ENCODE measurements around the gene LUZP2. TPM values are rescaled to one million over a fixed set of nuclear protein-coding genes. Genes with fewer than 3 reads are reported as not detected.
"Not testable (repeated sequence)": the region's sequence is repeated elsewhere in the genome, so short reads cannot be mapped to it uniquely, and the experiment has no call there.

LUZP2 gene
- polyA plus RNA-seq, 1 of the 3 experiments (the other 2 are of a cell fraction): 0.03 TPM

DNA sequence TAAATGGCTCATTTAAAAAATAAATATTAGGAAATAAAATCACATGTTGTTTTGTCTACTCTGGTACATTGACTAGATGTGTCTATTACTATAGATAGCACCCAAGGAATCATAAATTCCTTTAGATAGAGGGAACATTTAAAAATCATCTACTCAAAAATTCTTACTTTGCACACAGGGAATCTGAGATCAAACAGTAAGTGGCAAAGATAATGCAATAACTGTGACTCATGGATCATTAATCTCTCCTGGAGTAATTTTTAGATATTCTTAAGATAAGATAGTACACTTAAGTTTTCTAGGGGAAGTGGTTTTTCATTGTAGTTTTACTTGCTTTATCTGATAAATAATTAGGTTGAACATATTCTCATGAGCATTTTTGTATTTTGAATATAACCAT, 468.9 kb downstream of the LUZP2 start:
- TF ChIP-seq, protein P1, sequence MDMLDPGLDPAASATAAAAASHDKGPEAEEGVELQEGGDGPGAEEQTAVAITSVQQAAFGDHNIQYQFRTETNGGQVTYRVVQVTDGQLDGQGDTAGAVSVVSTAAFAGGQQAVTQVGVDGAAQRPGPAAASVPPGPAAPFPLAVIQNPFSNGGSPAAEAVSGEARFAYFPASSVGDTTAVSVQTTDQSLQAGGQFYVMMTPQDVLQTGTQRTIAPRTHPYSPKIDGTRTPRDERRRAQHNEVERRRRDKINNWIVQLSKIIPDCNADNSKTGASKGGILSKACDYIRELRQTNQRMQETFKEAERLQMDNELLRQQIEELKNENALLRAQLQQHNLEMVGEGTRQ (IDR thresholded peaks at IDR 0.05; ENCODE audit: borderline replicate concordance, low read depth, low read length): no peak
- no peak overlapping the region for H3K4me2 ChIP-seq
- H3K27ac ChIP-seq (ENCODE audit: low read depth in 2 of 2, low read length in 1 of 2): no peak overlapping the region
- no peaks in the 10 kb centered on the region for H3F3A ChIP-seq (replicated peaks; ENCODE audit: insufficient read depth)
- no peaks in the 10 kb centered on the region for H4K20me1 ChIP-seq (ENCODE audit: insufficient read depth)
- ChIA-PET POLR2A (no interaction called here), CTCF (no interaction called here)
- H2AFZ ChIP-seq (ENCODE audit: low read depth): no peak overlapping the region
- H3K36me3 ChIP-seq (replicated peaks in 1 of 2; ENCODE audit: control insufficient read depth in 1 of 2, insufficient read depth in 2 of 2, low read length in 1 of 2): no peaks in the 10 kb centered on the region
- H3K9me3 ChIP-seq: no peaks in the 10 kb centered on the region
- H3K9ac ChIP-seq: no peak overlapping the region
- no peaks in the 10 kb centered on the region; a peak in 1 of 4 replicates for H3K4me1 ChIP-seq (ENCODE audit: control insufficient read depth in 1 of 2, insufficient read depth in 2 of 2, low read depth in 1 of 2, low read length in 1 of 2)
- no peaks in the 10 kb centered on the region for H3K79me2 ChIP-seq (ENCODE audit: insufficient read depth)
- H3K27me3 ChIP-seq (ENCODE audit: insufficient read depth): no peaks in the 10 kb centered on the region
- H3K4me3 ChIP-seq (ENCODE audit: low read depth in 2 of 2, low read length in 1 of 2): no peak overlapping the region
- no peaks in the 10 kb centered on the region for H3K9me2 ChIP-seq
- no peak for DNase-seq

DNA sequence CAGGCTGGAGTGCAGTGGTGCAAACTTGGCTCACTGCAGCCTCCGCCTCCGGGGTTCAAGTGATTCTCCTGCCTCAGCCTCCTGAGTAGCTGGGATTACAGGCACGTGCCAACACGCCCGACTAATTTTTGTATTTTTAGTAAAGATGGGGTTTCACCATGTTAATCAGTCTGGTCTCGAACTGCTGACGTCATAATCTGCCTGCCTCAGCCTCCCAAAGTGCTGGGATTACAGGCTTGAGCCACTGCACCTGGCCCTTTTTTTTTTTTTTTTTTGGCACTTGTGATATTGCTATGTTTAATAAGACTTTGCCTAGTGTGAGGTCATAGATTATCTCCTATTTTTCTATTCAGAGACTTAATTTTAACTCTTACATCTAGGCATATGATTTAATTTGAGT, 497.1 kb downstream of the LUZP2 start:
- 64% methylated on average over 7 of the region's 7 CpGs for WGBS (ENCODE audit: low lambda C conversion rate)
- DNase-seq: not testable (repeated sequence)

DNA sequence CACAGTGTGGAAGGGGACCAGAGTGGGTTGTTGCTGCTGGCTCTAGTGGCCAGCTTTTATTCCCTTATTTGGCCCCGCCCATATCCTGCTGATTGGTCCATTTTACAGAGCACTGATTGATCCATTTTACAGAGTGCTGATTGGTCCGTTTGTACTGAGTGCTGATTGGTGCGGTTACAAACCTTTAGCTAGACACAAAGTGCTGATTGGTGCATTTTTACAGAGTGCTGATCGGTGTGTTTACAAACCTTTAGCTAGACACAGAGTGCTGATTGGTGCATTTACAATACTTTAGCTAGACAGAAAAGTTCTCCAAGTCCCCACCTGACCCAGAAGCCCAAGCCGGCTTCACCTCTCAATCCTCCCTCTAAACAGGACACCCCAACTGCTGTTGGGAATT, 503.1 kb downstream of the LUZP2 start:
- H3K79me2 ChIP-seq (ENCODE audit: insufficient read depth); H3K36me3 ChIP-seq (replicated peaks in 1 of 2; ENCODE audit: control insufficient read depth in 1 of 2, insufficient read depth in 2 of 2, low read length in 1 of 2); POLR2A ChIA-PET; H3K4me2 ChIP-seq; H3K27me3 ChIP-seq (ENCODE audit: insufficient read depth); H3K4me3 ChIP-seq (ENCODE audit: low read depth in 2 of 2, low read length in 1 of 2); H3K9ac ChIP-seq; H3K4me1 ChIP-seq (ENCODE audit: control insufficient read depth in 1 of 2, insufficient read depth in 2 of 2, low read depth in 1 of 2, low read length in 1 of 2); H4K20me1 ChIP-seq (ENCODE audit: insufficient read depth); DNase-seq; H3K27ac ChIP-seq (ENCODE audit: low read depth in 2 of 2, low read length in 1 of 2); H2AFZ ChIP-seq (ENCODE audit: low read depth); CTCF ChIA-PET; H3F3A ChIP-seq (replicated peaks; ENCODE audit: insufficient read depth); H3K9me2 ChIP-seq; H3K9me3 ChIP-seq: not testable (repeated sequence)
- 44% methylated on average over 4 of the region's 5 CpGs for WGBS (ENCODE audit: low lambda C conversion rate)

More for the DNA sequence above, 497.1 kb downstream of the LUZP2 start:
- H3K36me3 ChIP-seq (replicated peaks in 1 of 2; ENCODE audit: control insufficient read depth in 1 of 2, insufficient read depth in 2 of 2, low read length in 1 of 2); H3K9ac ChIP-seq; H3K4me2 ChIP-seq; H3K4me1 ChIP-seq (ENCODE audit: control insufficient read depth in 1 of 2, insufficient read depth in 2 of 2, low read depth in 1 of 2, low read length in 1 of 2); H3K27me3 ChIP-seq (ENCODE audit: insufficient read depth); H3K9me2 ChIP-seq; H2AFZ ChIP-seq (ENCODE audit: low read depth); POLR2A ChIA-PET; CTCF ChIA-PET; H4K20me1 ChIP-seq (ENCODE audit: insufficient read depth); H3K27ac ChIP-seq (ENCODE audit: low read depth in 2 of 2, low read length in 1 of 2); H3K79me2 ChIP-seq (ENCODE audit: insufficient read depth); H3F3A ChIP-seq (replicated peaks; ENCODE audit: insufficient read depth); H3K9me3 ChIP-seq; H3K4me3 ChIP-seq (ENCODE audit: low read depth in 2 of 2, low read length in 1 of 2): not testable (repeated sequence)

DNA sequence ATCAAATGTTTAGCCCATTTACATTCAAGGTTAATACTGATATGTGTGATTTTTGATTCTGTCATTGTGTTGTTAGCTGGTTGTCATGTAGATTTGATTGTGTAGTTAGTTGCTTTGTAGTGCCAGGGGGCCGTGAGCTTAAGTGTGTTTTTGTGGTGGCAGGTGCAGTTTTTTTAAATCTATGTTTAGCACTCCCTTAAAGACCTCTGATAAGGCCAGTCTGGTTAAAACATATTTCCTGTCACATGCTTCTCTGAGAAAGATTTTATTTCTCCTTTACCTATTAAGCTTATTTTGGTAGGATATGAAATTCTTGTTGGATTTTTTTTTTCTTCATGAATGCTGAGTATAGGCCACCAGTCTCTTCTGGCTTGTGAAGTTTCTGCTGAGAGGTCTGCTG, 540.6 kb downstream of the LUZP2 start:
- no peaks in the 10 kb centered on the region for H3K4me1 ChIP-seq (ENCODE audit: control insufficient read depth in 1 of 2, insufficient read depth in 2 of 2, low read depth in 1 of 2, low read length in 1 of 2)
- H2AFZ ChIP-seq (ENCODE audit: low read depth): no peak overlapping the region
- H3K4me2 ChIP-seq: no peak overlapping the region
- no peaks in the 10 kb centered on the region for H3K36me3 ChIP-seq (replicated peaks in 1 of 2; ENCODE audit: control insufficient read depth in 1 of 2, insufficient read depth in 2 of 2, low read length in 1 of 2)
- H3K79me2 ChIP-seq (ENCODE audit: insufficient read depth): no peaks in the 10 kb centered on the region
- DNase-seq: no peak
- H3K9ac ChIP-seq: no peak overlapping the region
- no peaks in the 10 kb centered on the region for H3K27me3 ChIP-seq (ENCODE audit: insufficient read depth)
- 32% methylated on average over 1 of the region's 1 CpG for WGBS (ENCODE audit: low lambda C conversion rate)
- no peaks in the 10 kb centered on the region for H3F3A ChIP-seq (replicated peaks; ENCODE audit: insufficient read depth)
- no peaks in the 10 kb centered on the region for H3K9me3 ChIP-seq
- no peak overlapping the region for H3K27ac ChIP-seq (ENCODE audit: low read depth in 2 of 2, low read length in 1 of 2)
- H4K20me1 ChIP-seq (ENCODE audit: insufficient read depth): no peaks in the 10 kb centered on the region
- H3K9me2 ChIP-seq: no peaks in the 10 kb centered on the region; the same call in 1 of the 2 replicates
- H3K4me3 ChIP-seq (ENCODE audit: low read depth in 2 of 2, low read length in 1 of 2): no peak overlapping the region
- ChIA-PET CTCF (no interaction called here), POLR2A (no interaction called here)
- TF ChIP-seq FOXJ3 (CRISPR knock-in tag; IDR thresholded peaks at IDR 0.05): no peak
- TF ChIP-seq MEF2A (IDR thresholded peaks at IDR 0.05; ENCODE audit: borderline replicate concordance, low read depth): no peak
- TF ChIP-seq EP300 (IDR thresholded peaks at IDR 0.05; ENCODE audit: borderline replicate concordance in 1 of 2, low read depth in 1 of 2, low read length in 1 of 2): no peak
- TF ChIP-seq, protein P2, sequence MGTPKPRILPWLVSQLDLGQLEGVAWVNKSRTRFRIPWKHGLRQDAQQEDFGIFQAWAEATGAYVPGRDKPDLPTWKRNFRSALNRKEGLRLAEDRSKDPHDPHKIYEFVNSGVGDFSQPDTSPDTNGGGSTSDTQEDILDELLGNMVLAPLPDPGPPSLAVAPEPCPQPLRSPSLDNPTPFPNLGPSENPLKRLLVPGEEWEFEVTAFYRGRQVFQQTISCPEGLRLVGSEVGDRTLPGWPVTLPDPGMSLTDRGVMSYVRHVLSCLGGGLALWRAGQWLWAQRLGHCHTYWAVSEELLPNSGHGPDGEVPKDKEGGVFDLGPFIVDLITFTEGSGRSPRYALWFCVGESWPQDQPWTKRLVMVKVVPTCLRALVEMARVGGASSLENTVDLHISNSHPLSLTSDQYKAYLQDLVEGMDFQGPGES (IDR thresholded peaks at IDR 0.05; ENCODE audit: low read depth, low read length): no peak
- TF ChIP-seq TEAD4 (IDR thresholded peaks at IDR 0.05; ENCODE audit: borderline replicate concordance, insufficient read depth): no peak
- TF ChIP-seq RCOR1 (IDR thresholded peaks at IDR 0.05; ENCODE audit: low read length): no peak
- TF ChIP-seq, protein P3, sequence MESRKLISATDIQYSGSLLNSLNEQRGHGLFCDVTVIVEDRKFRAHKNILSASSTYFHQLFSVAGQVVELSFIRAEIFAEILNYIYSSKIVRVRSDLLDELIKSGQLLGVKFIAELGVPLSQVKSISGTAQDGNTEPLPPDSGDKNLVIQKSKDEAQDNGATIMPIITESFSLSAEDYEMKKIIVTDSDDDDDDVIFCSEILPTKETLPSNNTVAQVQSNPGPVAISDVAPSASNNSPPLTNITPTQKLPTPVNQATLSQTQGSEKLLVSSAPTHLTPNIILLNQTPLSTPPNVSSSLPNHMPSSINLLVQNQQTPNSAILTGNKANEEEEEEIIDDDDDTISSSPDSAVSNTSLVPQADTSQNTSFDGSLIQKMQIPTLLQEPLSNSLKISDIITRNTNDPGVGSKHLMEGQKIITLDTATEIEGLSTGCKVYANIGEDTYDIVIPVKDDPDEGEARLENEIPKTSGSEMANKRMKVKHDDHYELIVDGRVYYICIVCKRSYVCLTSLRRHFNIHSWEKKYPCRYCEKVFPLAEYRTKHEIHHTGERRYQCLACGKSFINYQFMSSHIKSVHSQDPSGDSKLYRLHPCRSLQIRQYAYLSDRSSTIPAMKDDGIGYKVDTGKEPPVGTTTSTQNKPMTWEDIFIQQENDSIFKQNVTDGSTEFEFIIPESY (IDR thresholded peaks at IDR 0.05; ENCODE audit: borderline replicate concordance, low read depth): no peak
- no peak for TF ChIP-seq RXRA (IDR thresholded peaks at IDR 0.05; ENCODE audit: borderline replicate concordance, low read depth)
- TF ChIP-seq, protein P4, sequence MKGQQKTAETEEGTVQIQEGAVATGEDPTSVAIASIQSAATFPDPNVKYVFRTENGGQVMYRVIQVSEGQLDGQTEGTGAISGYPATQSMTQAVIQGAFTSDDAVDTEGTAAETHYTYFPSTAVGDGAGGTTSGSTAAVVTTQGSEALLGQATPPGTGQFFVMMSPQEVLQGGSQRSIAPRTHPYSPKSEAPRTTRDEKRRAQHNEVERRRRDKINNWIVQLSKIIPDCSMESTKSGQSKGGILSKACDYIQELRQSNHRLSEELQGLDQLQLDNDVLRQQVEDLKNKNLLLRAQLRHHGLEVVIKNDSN (IDR thresholded peaks at IDR 0.05; ENCODE audit: borderline replicate concordance, low read depth): no peak
- no peak for TF ChIP-seq CHD2 (IDR thresholded peaks at IDR 0.05; ENCODE audit: low read length, partially characterized antibody)
- TF ChIP-seq GATA2 (CRISPR knock-in tag; IDR thresholded peaks at IDR 0.05): no peak
- no peak for TF ChIP-seq GABPA (IDR thresholded peaks at IDR 0.05; ENCODE audit: low read depth)

Data from SK-N-SH (cell line).